ENCODE results near the gene FAM229A. TPM values are rescaled to one million over a fixed set of nuclear protein-coding genes. Genes with fewer than 3 reads are reported as not detected.

FAM229A gene
- total and polyA plus RNA-seq, 3 donors from 2014 or later, result 71.5 to 194 (median 103) TPM

DNA sequence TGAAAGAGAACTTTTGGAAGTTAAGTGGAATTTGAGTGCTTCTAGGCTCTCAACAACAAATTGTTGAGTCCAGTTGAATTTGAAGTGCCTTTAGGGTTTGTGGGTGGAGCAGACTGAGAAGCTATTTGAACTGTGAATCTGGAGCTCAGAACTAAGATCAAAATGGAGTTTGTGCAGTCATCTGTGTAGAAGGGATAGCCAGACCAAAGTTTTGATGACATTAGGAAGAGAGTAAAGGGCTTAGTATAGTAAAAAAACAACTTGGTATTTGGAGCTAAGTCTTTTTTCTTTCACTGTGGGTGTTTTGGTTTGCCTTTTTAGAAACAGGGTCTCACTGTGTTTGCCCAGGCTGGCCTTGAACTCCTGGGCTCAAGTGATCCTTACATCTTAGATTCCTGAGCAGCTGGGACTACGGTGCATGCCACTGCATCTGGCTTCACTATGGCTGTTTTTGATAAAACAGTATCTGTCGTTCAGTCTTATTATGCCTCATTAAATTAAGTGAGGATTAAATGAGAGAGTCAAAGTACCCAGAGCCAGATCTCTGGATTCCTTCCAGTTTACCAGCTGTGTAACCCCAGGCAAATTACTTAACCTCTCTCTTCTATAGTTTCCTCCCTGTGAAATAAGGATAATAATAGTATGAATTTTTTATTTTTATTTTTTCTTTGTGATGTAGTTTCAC is 50.4 kb downstream of the FAM229A start:
- Histone ChIP-seq H3K27ac (no peak overlapping the region), H3K4me3 (no peak overlapping the region), H3K36me3 (ENCODE audit: low read depth, missing control alignments) (no peaks in the 10 kb centered on the region), H3K9me3 (no peaks in the 10 kb centered on the region), H3K27me3 (no peaks in the 10 kb centered on the region), H3K4me1 (peaks cover 16% of the 10 kb centered on the region)
- intact Hi-C loops (cut with DNase I; ENCODE audit: low total_unique reads), result no loop called here
- DNase-seq, result no peak
- WGBS, 2 donors, result 32 to 42% methylated on average over 2 of the region's 2 CpGs
- TF ChIP-seq, protein P1, sequence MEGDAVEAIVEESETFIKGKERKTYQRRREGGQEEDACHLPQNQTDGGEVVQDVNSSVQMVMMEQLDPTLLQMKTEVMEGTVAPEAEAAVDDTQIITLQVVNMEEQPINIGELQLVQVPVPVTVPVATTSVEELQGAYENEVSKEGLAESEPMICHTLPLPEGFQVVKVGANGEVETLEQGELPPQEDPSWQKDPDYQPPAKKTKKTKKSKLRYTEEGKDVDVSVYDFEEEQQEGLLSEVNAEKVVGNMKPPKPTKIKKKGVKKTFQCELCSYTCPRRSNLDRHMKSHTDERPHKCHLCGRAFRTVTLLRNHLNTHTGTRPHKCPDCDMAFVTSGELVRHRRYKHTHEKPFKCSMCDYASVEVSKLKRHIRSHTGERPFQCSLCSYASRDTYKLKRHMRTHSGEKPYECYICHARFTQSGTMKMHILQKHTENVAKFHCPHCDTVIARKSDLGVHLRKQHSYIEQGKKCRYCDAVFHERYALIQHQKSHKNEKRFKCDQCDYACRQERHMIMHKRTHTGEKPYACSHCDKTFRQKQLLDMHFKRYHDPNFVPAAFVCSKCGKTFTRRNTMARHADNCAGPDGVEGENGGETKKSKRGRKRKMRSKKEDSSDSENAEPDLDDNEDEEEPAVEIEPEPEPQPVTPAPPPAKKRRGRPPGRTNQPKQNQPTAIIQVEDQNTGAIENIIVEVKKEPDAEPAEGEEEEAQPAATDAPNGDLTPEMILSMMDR (IDR thresholded peaks at IDR 0.05), result no peak
- TF ChIP-seq POLR2A (IDR thresholded peaks at IDR 0.05), result no peak

Other genes with a start within 250 kb of the FAM229A start
- gene TXLNA, start 182.8 kb downstream of the FAM229A start, total RNA-seq, result 10 to 100 TPM; 67.6 to 69.2 TPM
- 52.6 TPM for gene TXLNA, start 182.8 kb downstream of the FAM229A start, polyA plus RNA-seq (ENCODE audit: insufficient read depth, low read depth, low replicate concordance)
- 100 to 1,000 TPM in 1 of 2 donors, 10 to 100 TPM in 1; 67.5 to 105 TPM for gene CCDC28B, start 161.9 kb downstream of the FAM229A start, total RNA-seq
- gene CCDC28B, start 161.9 kb downstream of the FAM229A start, polyA plus RNA-seq (ENCODE audit: insufficient read depth, low read depth, low replicate concordance), result 55.3 TPM
- gene IQCC, start 156.8 kb downstream of the FAM229A start, total RNA-seq, result 10 to 100 TPM; 11.9 to 16.3 TPM
- gene IQCC, start 156.8 kb downstream of the FAM229A start, polyA plus RNA-seq (ENCODE audit: insufficient read depth, low read depth, low replicate concordance), result 21.6 TPM
- 1 to 10 TPM in 1 of 2 donors, under 1 TPM in 1; 0.81 to 1.7 TPM for gene DCDC2B, start 153.4 kb downstream of the FAM229A start, total RNA-seq
- gene DCDC2B, start 153.4 kb downstream of the FAM229A start, polyA plus RNA-seq (ENCODE audit: insufficient read depth, low read depth, low replicate concordance), result 2.6 TPM
- gene TMEM234, start 140.1 kb downstream of the FAM229A start, total RNA-seq, result 10 to 100 TPM; 35.9 to 58.3 TPM
- gene TMEM234, start 140.1 kb downstream of the FAM229A start, polyA plus RNA-seq (ENCODE audit: insufficient read depth, low read depth, low replicate concordance), result 31.8 TPM
- gene EIF3I, start 140.1 kb downstream of the FAM229A start, total RNA-seq, result 100 to 1,000 TPM in 1 of 2 donors, 10 to 100 TPM in 1; 97.7 to 140 TPM
- gene EIF3I, start 140.1 kb downstream of the FAM229A start, polyA plus RNA-seq (ENCODE audit: insufficient read depth, low read depth, low replicate concordance), result 140 TPM
- gene FAM167B, start 115.3 kb downstream of the FAM229A start, total RNA-seq, result 1 to 10 TPM in 1 of 2 donors, under 1 TPM in 1; 0.99 to 1.6 TPM
- gene FAM167B, start 115.3 kb downstream of the FAM229A start, polyA plus RNA-seq (ENCODE audit: insufficient read depth, low read depth, low replicate concordance), result 1.6 TPM
- 1 to 10 TPM in 1 of 2 donors, under 1 TPM in 1; 0.79 to 3.2 TPM for gene LCK, start 111.2 kb downstream of the FAM229A start, total RNA-seq
- 4.3 TPM for gene LCK, start 111.2 kb downstream of the FAM229A start, polyA plus RNA-seq (ENCODE audit: insufficient read depth, low read depth, low replicate concordance)
- gene HDAC1, start 70.4 kb downstream of the FAM229A start, total RNA-seq, result 10 to 100 TPM; 83.1 to 99.2 TPM
- 91.6 TPM for gene HDAC1, start 70.4 kb downstream of the FAM229A start, polyA plus RNA-seq (ENCODE audit: insufficient read depth, low read depth, low replicate concordance)
- 100 to 1,000 TPM; 288 to 312 TPM for gene MARCKSL1, start 26.3 kb downstream of the FAM229A start, total RNA-seq
- gene MARCKSL1, start 26.3 kb downstream of the FAM229A start, polyA plus RNA-seq (ENCODE audit: insufficient read depth, low read depth, low replicate concordance), result 326 TPM
- 10 to 100 TPM; 25.7 to 72.9 TPM for gene TSSK3, start 54 bp upstream of the FAM229A start, total RNA-seq
- 55.6 TPM for gene TSSK3, start 54 bp upstream of the FAM229A start, polyA plus RNA-seq (ENCODE audit: insufficient read depth, low read depth, low replicate concordance)
- gene BSDC1, start 32.0 kb upstream of the FAM229A start, total RNA-seq, result 100 to 1,000 TPM; 160 to 234 TPM
- 130 TPM for gene BSDC1, start 32.0 kb upstream of the FAM229A start, polyA plus RNA-seq (ENCODE audit: insufficient read depth, low read depth, low replicate concordance)
- gene ZBTB8B, start 102.6 kb upstream of the FAM229A start, total RNA-seq, result under 1 TPM; 0.50 to 0.55 TPM
- gene ZBTB8B, start 102.6 kb upstream of the FAM229A start, polyA plus RNA-seq (ENCODE audit: insufficient read depth, low read depth, low replicate concordance), result 0.21 TPM
- gene ZBTB8A, start 176.9 kb upstream of the FAM229A start, total RNA-seq, result 10 to 100 TPM in 1 of 2 donors, 1 to 10 TPM in 1; 6.4 to 10.6 TPM
- 5.6 TPM for gene ZBTB8A, start 176.9 kb upstream of the FAM229A start, polyA plus RNA-seq (ENCODE audit: insufficient read depth, low read depth, low replicate concordance)